Measurements from ENCODE around the gene ADAM12. TPM values are rescaled to one million over a fixed set of nuclear protein-coding genes. Genes with fewer than 3 reads are reported as not detected.

The ADAM12 gene
- total RNA-seq, 1 donor from 2014 or later = 82.4 TPM

DNA sequence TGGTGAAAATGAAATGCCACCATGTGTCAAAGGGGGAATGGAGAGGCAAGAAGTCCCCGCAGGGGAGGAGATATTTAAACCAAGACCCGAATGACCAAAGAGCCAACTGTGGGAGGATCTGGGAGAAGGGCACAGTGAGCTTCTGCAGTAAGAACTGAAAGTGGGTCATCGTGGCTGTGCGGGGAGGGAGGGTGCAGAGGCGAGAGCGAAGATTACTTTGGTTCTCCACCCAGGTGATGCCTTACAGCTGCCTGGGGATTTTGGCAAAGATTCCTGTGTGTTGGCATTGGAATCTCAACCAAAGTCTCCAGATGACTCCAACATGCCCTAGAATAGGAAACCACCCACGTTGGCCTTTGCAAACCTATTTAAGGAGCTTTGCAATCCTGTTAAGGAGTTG, 44.2 kb upstream of the ADAM12 start:
- Mint-ChIP-seq H3K4me3 (no peak overlapping the region), H3K36me3 (ENCODE audit: low read depth) (peaks cover 4% of the 10 kb centered on the region), H3K9me3 (peaks cover 2% of the 10 kb centered on the region), H3K27ac (ENCODE audit: unreplicated experiment) (no peak overlapping the region), H3K27me3 (ENCODE audit: low read depth) (no peaks in the 10 kb centered on the region), H3K4me1 (no peaks in the 10 kb centered on the region)
- DNase-seq (ENCODE audit: low read depth, low spot score) = no peak
- no peak for TF ChIP-seq CTCF (conservative IDR thresholded peaks at IDR 0.05)

DNA sequence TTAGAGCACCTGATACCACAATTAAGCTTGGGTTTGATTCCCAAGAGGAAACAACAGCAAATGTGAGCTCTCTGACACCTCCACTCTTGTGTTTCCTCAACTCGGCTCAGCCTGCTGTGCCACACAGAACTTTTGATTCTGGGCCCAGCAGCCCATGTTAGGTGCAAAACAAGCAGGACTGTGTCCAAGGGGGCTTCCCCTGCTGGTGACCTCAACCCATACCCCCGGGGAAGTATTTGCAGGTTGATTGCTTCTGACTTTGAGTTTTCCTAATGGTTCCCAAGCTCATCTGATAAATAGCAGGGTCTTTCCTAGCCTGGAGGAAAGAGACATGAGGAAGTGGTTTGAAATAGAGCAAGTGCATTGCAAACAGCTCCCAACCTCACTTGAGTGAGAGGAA, 43.5 kb upstream of the ADAM12 start:
- H3K27ac Mint-ChIP-seq (ENCODE audit: unreplicated experiment) = no peak overlapping the region
- H3K4me1 Mint-ChIP-seq = no peaks in the 10 kb centered on the region
- no peak for DNase-seq (ENCODE audit: low read depth, low spot score)

DNA sequence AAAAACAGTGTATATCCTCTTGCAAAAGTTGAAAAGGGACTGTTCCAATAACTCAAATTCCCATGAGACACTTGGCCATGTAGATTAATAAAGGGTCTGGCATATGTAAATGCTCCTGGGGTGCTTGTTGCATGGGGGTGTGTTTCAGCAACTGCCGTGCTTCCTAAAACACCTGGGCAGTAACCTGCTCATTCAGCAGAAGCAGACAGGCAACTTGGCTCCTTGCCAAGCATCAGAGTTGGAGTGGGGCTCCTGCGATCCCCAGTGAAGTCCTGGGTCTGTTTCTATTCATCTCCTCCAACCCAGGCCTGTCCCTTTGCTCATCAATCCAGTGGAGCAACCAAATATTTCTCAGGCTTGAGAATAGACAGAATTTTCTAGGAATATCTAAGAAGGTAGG, 42.2 kb upstream of the ADAM12 start:
- H3K27me3 Mint-ChIP-seq (ENCODE audit: low read depth) = no peaks in the 10 kb centered on the region

More for the DNA sequence above, 43.5 kb upstream of the ADAM12 start:
- Mint-ChIP-seq H3K9me3 (peaks cover 2% of the 10 kb centered on the region), H3K4me3 (no peak overlapping the region), H3K36me3 (ENCODE audit: low read depth) (peaks cover 4% of the 10 kb centered on the region), H3K27me3 (ENCODE audit: low read depth) (no peaks in the 10 kb centered on the region)
- TF ChIP-seq CTCF (conservative IDR thresholded peaks at IDR 0.05) = no peak

GRCh38 chr10:126429275-126429674, 41.0 kb upstream of the ADAM12 start:
- no peak overlapping the region for H3K27ac Mint-ChIP-seq (ENCODE audit: unreplicated experiment)
- no peaks in the 10 kb centered on the region for H3K27me3 Mint-ChIP-seq (ENCODE audit: low read depth)
- peaks cover 6% of the 10 kb centered on the region for H3K36me3 Mint-ChIP-seq (ENCODE audit: low read depth)
- DNase-seq (ENCODE audit: low read depth, low spot score) = no peak
- TF ChIP-seq CTCF (conservative IDR thresholded peaks at IDR 0.05) = no peak
- no peak overlapping the region for H3K4me3 Mint-ChIP-seq
- H3K9me3 Mint-ChIP-seq = peaks cover 6% of the 10 kb centered on the region
- no peaks in the 10 kb centered on the region for H3K4me1 Mint-ChIP-seq

More for the DNA sequence above, 42.2 kb upstream of the ADAM12 start:
- H3K36me3 Mint-ChIP-seq (ENCODE audit: low read depth) = peaks cover 4% of the 10 kb centered on the region
- no peaks in the 10 kb centered on the region for H3K4me1 Mint-ChIP-seq
- no peak overlapping the region for H3K4me3 Mint-ChIP-seq
- H3K27ac Mint-ChIP-seq (ENCODE audit: unreplicated experiment) = no peak overlapping the region
- no peak for DNase-seq (ENCODE audit: low read depth, low spot score)
- peaks cover 2% of the 10 kb centered on the region for H3K9me3 Mint-ChIP-seq
- no peak for TF ChIP-seq CTCF (conservative IDR thresholded peaks at IDR 0.05)

GRCh38 chr10:126425489-126426065, 37.3 kb upstream of the ADAM12 start:
- no peak overlapping the region for H3K27ac Mint-ChIP-seq (ENCODE audit: unreplicated experiment)
- TF ChIP-seq CTCF (conservative IDR thresholded peaks at IDR 0.05) = no peak
- no peaks in the 10 kb centered on the region for H3K27me3 Mint-ChIP-seq (ENCODE audit: low read depth)
- no peak overlapping the region for H3K4me3 Mint-ChIP-seq
- H3K36me3 Mint-ChIP-seq (ENCODE audit: low read depth) = peaks cover 18% of the 10 kb centered on the region
- no peak for DNase-seq (ENCODE audit: low read depth, low spot score)
- peaks cover 13% of the 10 kb centered on the region for H3K9me3 Mint-ChIP-seq
- peaks cover 14% of the 10 kb centered on the region for H3K4me1 Mint-ChIP-seq

Data from neural crest cell (in vitro differentiated cells).